Natural killer cell (primary cell): Measurements from ENCODE around the gene CDH8. TPM values are rescaled to one million over a fixed set of nuclear protein-coding genes. Genes with fewer than 3 reads are reported as not detected.

Source experiments
- ATAC-seq, 3 donors: fragments of 150-1000 bp in 2 of 3; fragments of 200-7000 bp in 1 of 3; cut with Tn5 transposase; 1 replicate in 1 of 3; 2 replicates in 2 of 3; pipeline ENCODE4 v1.10.0; 2021; ENCODE audit warnings: mild to moderate bottlenecking in 2 of 3, moderate library complexity in 2 of 3
- DNase-seq, 2 donors: peaks; one replicate each; pipeline versions ENCODE4 v3.0.0 to v3.0.0-alpha.2; 2013 to 2021; ENCODE audit warnings: mixed read lengths in 1 of 2
- H3K27ac ChIP-seq: one replicate; pipeline ENCODE4 v1.5.1; 2013; ENCODE audit warnings: mild to moderate bottlenecking, low read length
- H3K27me3 ChIP-seq: one replicate; pipeline ENCODE4 v1.6.1; 2013; ENCODE audit warnings: low read length; ENCODE audit not compliant: control insufficient read depth, insufficient read depth
- H3K36me3 ChIP-seq: one replicate; pipeline ENCODE4 v1.6.1; 2013; ENCODE audit warnings: low read length; ENCODE audit not compliant: control insufficient read depth, insufficient read depth
- H3K4me1 ChIP-seq: one replicate; pipeline ENCODE4 v1.6.1; 2013; ENCODE audit warnings: low read length; ENCODE audit not compliant: control insufficient read depth, insufficient read depth
- H3K4me3 ChIP-seq: one replicate; pipeline ENCODE4 v1.5.1; 2013; ENCODE audit warnings: low read length
- H3K9me3 ChIP-seq: one replicate; pipeline ENCODE4 v1.6.1; 2013; ENCODE audit warnings: low read length; ENCODE audit not compliant: control insufficient read depth, insufficient read depth
- H3K27ac Mint-ChIP-seq, 2 donors: one replicate each; pipeline ENCODE4 v1.8.0; 2022; ENCODE audit warnings: mild to moderate bottlenecking in 2 of 2, mixed read lengths in 2 of 2, moderate library complexity in 1 of 2
- H3K27me3 Mint-ChIP-seq, 2 donors: one replicate each; pipeline ENCODE4 v1.8.0; 2022; ENCODE audit warnings: low read depth in 2 of 2, mixed read lengths in 2 of 2
- H3K36me3 Mint-ChIP-seq: one replicate; pipeline ENCODE4 v1.8.0; 2022; ENCODE audit warnings: mixed read lengths
- H3K4me1 Mint-ChIP-seq, 2 donors: one replicate each; pipeline ENCODE4 v1.8.0; 2022; ENCODE audit warnings: mixed read lengths in 2 of 2
- H3K4me3 Mint-ChIP-seq: one replicate; pipeline ENCODE4 v1.8.0; 2022; ENCODE audit warnings: mild to moderate bottlenecking, moderate library complexity, mixed read lengths
- H3K9me3 Mint-ChIP-seq, 2 donors: one replicate each; pipeline ENCODE4 v1.8.0; 2022; ENCODE audit warnings: mixed read lengths in 2 of 2
- WGBS: methylation state at CpG from one replicate; pipeline ENCODE4 v1.1.7; 2013; ENCODE audit warnings: missing lambda C conversion rate; ENCODE audit not compliant: insufficient coverage; 5-methylcytosine and 5-hydroxymethylcytosine counted together
- intact Hi-C: fragments of 100-400 bp; cut with micrococcal nuclease; formaldehyde crosslinking; loops from one replicate; pipeline ENCODE4 v1.14.2; 2022
- total RNA-seq, 4 donors: library from RNA; stranded (reverse); fragments of 120-200 nt in 1 of 4; gene quantifications; one replicate each; pipeline versions ENCODE4 v1.2.3 to v1.2.4, GENCODE V29; 2013 to 2022
- TF ChIP-seq, protein P1 (sequence below): fragments of 200-600 bp; IDR thresholded peaks from one replicate; pipeline ENCODE4 v1.8.0; 2022; ENCODE audit warnings: antibody characterized with exemption

CDH8 gene
- total RNA-seq, 3 donors from 2014 or later (not counting 1 experiment from before 2014, with no cell fraction given): not detected

DNA sequence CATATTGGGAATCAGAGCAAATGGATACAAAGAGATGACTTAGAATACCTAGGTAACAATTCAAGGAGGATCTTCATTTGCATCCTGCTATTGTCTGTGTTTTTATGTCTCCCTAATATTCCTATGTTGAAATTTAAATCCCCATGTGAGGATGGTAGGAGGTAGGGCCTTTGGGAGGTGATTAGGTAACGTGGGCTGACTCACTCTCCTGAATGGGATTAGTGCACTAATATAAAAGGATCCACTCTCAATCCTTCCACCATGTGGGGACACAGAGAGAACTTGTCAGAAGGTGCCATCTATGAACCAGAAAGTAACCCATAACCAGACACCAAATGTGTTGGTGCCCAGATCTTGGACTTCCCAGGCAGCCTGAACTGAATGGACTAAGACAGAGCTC is 83.4 kb downstream of the CDH8 start:
- intact Hi-C loops: no loop called here
- DNase-seq: no peak
- no peak overlapping the region for H3K4me3 ChIP-seq
- Mint-ChIP-seq H3K4me3 (no peak overlapping the region), H3K4me1 (no peaks in the 10 kb centered on the region), H3K9me3 (peaks cover 5 to 13% of the 10 kb centered on the region in 2 donors), H3K36me3 (no peaks in the 10 kb centered on the region), H3K27me3 (no peaks in the 10 kb centered on the region), H3K27ac (no peak overlapping the region)
- no peaks in the 10 kb centered on the region for H3K4me1 ChIP-seq
- no peaks in the 10 kb centered on the region for H3K36me3 ChIP-seq
- peaks cover 5% of the 10 kb centered on the region for H3K9me3 ChIP-seq
- no peaks in the 10 kb centered on the region for H3K27me3 ChIP-seq
- no CpG with 5 or more reads among the region's 1 CpG for WGBS
- TF ChIP-seq, protein P1, sequence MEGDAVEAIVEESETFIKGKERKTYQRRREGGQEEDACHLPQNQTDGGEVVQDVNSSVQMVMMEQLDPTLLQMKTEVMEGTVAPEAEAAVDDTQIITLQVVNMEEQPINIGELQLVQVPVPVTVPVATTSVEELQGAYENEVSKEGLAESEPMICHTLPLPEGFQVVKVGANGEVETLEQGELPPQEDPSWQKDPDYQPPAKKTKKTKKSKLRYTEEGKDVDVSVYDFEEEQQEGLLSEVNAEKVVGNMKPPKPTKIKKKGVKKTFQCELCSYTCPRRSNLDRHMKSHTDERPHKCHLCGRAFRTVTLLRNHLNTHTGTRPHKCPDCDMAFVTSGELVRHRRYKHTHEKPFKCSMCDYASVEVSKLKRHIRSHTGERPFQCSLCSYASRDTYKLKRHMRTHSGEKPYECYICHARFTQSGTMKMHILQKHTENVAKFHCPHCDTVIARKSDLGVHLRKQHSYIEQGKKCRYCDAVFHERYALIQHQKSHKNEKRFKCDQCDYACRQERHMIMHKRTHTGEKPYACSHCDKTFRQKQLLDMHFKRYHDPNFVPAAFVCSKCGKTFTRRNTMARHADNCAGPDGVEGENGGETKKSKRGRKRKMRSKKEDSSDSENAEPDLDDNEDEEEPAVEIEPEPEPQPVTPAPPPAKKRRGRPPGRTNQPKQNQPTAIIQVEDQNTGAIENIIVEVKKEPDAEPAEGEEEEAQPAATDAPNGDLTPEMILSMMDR: no peak
- no peak for ATAC-seq
- no peak overlapping the region for H3K27ac ChIP-seq

DNA sequence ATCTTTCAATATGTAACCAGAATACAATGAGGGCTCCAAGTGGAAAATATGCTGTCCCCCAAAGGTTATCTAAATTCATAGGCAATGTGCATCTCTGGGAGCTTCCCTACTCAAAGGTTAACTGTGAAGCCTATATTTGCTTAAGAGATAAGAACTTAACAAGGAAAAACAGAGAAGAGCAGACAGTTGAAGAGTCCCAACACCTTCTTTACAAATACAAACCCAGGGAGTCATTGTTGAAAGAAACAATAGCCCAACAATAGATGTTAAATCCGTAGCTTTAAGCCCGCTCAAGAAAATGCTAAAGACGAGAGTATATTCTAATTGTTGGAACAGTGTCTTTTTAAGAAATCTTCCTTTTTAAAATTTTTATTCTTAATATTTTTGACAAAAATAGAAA is 87.8 kb downstream of the CDH8 start:
- WGBS: 80% methylated on average over 2 of the region's 3 CpGs
- ATAC-seq (no peak), DNase-seq (no peak)
- H3K4me3 ChIP-seq: no peak overlapping the region
- no peak overlapping the region for H3K4me3 Mint-ChIP-seq
- TF ChIP-seq, protein P1: no peak
- H3K36me3 ChIP-seq: no peaks in the 10 kb centered on the region
- intact Hi-C loops: no loop called here
- H3K27me3 ChIP-seq: no peaks in the 10 kb centered on the region
- H3K27me3 Mint-ChIP-seq: no peaks in the 10 kb centered on the region
- peaks cover 8 to 9% of the 10 kb centered on the region in 2 donors for H3K9me3 Mint-ChIP-seq
- peaks cover 9% of the 10 kb centered on the region for H3K36me3 Mint-ChIP-seq
- H3K9me3 ChIP-seq: peaks cover 5% of the 10 kb centered on the region
- no peak overlapping the region for H3K27ac Mint-ChIP-seq
- no peaks in the 10 kb centered on the region for H3K4me1 ChIP-seq
- H3K27ac ChIP-seq: no peak overlapping the region
- H3K4me1 Mint-ChIP-seq: no peaks in the 10 kb centered on the region

DNA sequence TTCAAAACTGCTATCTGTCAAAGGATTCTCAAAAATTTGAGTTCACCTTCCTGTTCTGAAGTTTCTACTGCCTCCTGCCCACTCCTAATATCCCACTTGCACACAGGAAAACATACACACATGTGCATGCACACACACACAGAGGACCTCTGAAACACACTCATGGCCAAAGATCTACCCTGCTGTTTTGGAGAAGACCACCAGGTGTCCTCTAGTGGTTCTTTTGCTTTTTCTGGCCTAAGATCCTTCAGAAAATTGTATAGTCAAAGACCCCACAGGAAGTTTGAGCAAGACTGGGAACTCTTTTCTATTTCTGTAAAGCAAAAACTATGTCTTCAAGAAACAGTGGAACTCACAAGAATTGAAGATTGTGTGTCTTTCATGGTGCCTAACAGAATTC is 90.2 kb downstream of the CDH8 start:
- H3K9me3 ChIP-seq: peaks cover 5% of the 10 kb centered on the region
- Mint-ChIP-seq H3K9me3 (peaks cover 14% of the 10 kb centered on the region in 2 donors), H3K4me1 (no peaks in the 10 kb centered on the region), H3K4me3 (no peak overlapping the region), H3K36me3 (peaks cover 9% of the 10 kb centered on the region), H3K27me3 (no peaks in the 10 kb centered on the region), H3K27ac (no peak overlapping the region)
- H3K36me3 ChIP-seq: no peaks in the 10 kb centered on the region
- no peaks in the 10 kb centered on the region for H3K27me3 ChIP-seq
- no peak overlapping the region for H3K27ac ChIP-seq
- ATAC-seq (no peak), DNase-seq (no peak)
- intact Hi-C loops: no loop called here
- TF ChIP-seq, protein P1: no peak
- H3K4me1 ChIP-seq: no peaks in the 10 kb centered on the region
- H3K4me3 ChIP-seq: no peak overlapping the region

DNA sequence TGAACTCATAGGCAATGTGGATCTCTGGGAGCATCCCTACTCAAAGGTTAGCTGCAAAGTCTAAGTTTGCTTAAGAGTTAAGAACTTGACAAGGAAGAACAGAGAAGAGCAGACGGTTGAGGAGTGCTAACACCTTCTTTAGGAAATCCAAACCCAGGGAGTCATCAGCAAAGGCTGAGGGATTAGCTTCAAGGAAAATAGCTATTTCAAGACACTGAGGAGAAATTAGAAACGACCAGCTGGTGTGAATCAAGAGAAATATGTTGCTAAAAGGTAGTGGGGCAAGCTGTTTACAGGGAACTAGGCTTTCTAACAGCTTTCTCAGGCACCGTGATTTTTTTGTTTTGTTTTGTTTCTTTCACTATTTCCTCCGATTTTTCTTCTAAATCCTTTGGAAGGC is 90.7 kb downstream of the CDH8 start:
- H3K27me3 Mint-ChIP-seq: no peaks in the 10 kb centered on the region
- Histone ChIP-seq H3K27me3 (no peaks in the 10 kb centered on the region), H3K36me3 (no peaks in the 10 kb centered on the region), H3K27ac (no peak overlapping the region), H3K4me3 (no peak overlapping the region), H3K4me1 (no peaks in the 10 kb centered on the region), H3K9me3 (peaks cover 5% of the 10 kb centered on the region)
- TF ChIP-seq, protein P1: no peak
- H3K9me3 Mint-ChIP-seq: peaks cover 14 to 16% of the 10 kb centered on the region in 2 donors
- H3K27ac Mint-ChIP-seq: no peak overlapping the region
- intact Hi-C loops: no loop called here
- no peak overlapping the region for H3K4me3 Mint-ChIP-seq
- no peak for ATAC-seq
- DNase-seq: no peak
- WGBS: 54% methylated on average over 4 of the region's 4 CpGs
- H3K36me3 Mint-ChIP-seq: peaks cover 9% of the 10 kb centered on the region
- H3K4me1 Mint-ChIP-seq: no peaks in the 10 kb centered on the region
